KMS-11 (cell line): ENCODE results near the gene PLCB4.

Source experiments
- H2AFZ ChIP-seq: fragments of 200-600 bp; sonication (generic); 2 replicates; pipeline ENCODE4 v1.6.1; 2016; ENCODE audit warnings: antibody characterized with exemption, mixed run types, low read depth
- H3K27ac ChIP-seq: fragments of 200-600 bp; sonication (generic); 2 replicates; pipeline ENCODE4 v1.6.1; 2016; ENCODE audit warnings: mild to moderate bottlenecking, mixed run types
- H3K27me3 ChIP-seq: fragments of 200-600 bp; sonication (generic); 2 replicates; pipeline ENCODE4 v1.6.1; 2017; ENCODE audit warnings: mild to moderate bottlenecking, low read depth, mixed run types, moderate library complexity; ENCODE audit not compliant: insufficient read depth
- H3K36me3 ChIP-seq: fragments of 200-600 bp; sonication (generic); 2 replicates; pipeline ENCODE4 v1.6.1; 2017; ENCODE audit warnings: mild to moderate bottlenecking, mixed run types; ENCODE audit not compliant: insufficient read depth
- H3K4me1 ChIP-seq: fragments of 200-600 bp; sonication (generic); 2 replicates; pipeline ENCODE4 v1.6.1; 2016; ENCODE audit warnings: mild to moderate bottlenecking, low read depth, mixed run types; ENCODE audit not compliant: poor library complexity, severe bottlenecking
- H3K4me2 ChIP-seq: fragments of 200-600 bp; sonication (generic); 2 replicates; pipeline ENCODE4 v1.7.0; 2016; ENCODE audit warnings: mild to moderate bottlenecking, mixed run types
- H3K4me3 ChIP-seq: fragments of 200-600 bp; sonication (generic); IDR thresholded peaks from 2 replicates; pipeline ENCODE4 v1.6.1; 2017; ENCODE audit warnings: low read depth, low read length, mixed read lengths; ENCODE audit not compliant: insufficient read depth
- H3K79me2 ChIP-seq: fragments of 200-600 bp; sonication (generic); 2 replicates; pipeline ENCODE4 v1.6.1; 2016; ENCODE audit warnings: low read depth, mixed run types; ENCODE audit not compliant: insufficient read depth
- H3K9ac ChIP-seq: fragments of 200-600 bp; sonication (generic); 2 replicates; pipeline ENCODE4 v1.6.1; 2016; ENCODE audit warnings: mild to moderate bottlenecking, mixed run types
- H4K20me1 ChIP-seq: fragments of 200-600 bp; sonication (generic); 2 replicates; pipeline ENCODE4 v1.6.1; 2016; ENCODE audit warnings: mild to moderate bottlenecking, mixed run types; ENCODE audit not compliant: insufficient read depth
- CTCF ChIP-seq: fragments of 200-600 bp; sonication (generic); conservative IDR thresholded peaks from 2 replicates; pipeline ENCODE4 v1.6.1; 2017; ENCODE audit warnings: low read depth, mild to moderate bottlenecking, antibody characterized with exemption, low read length, moderate library complexity, mixed read lengths

Gene PLCB4

GRCh38 chr20:9212735-9213134 is 143.8 kb downstream of the PLCB4 start:
- Histone ChIP-seq H3K27me3 (no peaks in the 10 kb centered on the region), H2AFZ (no peak overlapping the region), H3K27ac (no peak overlapping the region), H3K4me1 (no peaks in the 10 kb centered on the region), H4K20me1 (no peaks in the 10 kb centered on the region), H3K4me2 (no peak overlapping the region), H3K9ac (no peak overlapping the region), H3K36me3 (no peaks in the 10 kb centered on the region), H3K4me3 (no peak overlapping the region), H3K79me2 (no peaks in the 10 kb centered on the region)
- no peak for TF ChIP-seq CTCF

- Histone ChIP-seq H3K27ac (no peak overlapping the region), H4K20me1 (no peaks in the 10 kb centered on the region), H3K4me1 (no peaks in the 10 kb centered on the region), H3K27me3 (no peaks in the 10 kb centered on the region), H3K79me2 (no peaks in the 10 kb centered on the region), H3K4me3 (no peak overlapping the region), H3K9ac (no peak overlapping the region), H3K36me3 (no peaks in the 10 kb centered on the region), H2AFZ (no peak overlapping the region), H3K4me2 (no peak overlapping the region)
- TF ChIP-seq CTCF = no peak
Observed at GRCh38 chr20:9214685-9215084, 145.8 kb downstream of the PLCB4 start.

GRCh38 chr20:9215539-9215938 is 146.7 kb downstream of the PLCB4 start:
- Histone ChIP-seq H3K79me2 (no peaks in the 10 kb centered on the region), H3K4me1 (peaks cover 2% of the 10 kb centered on the region), H2AFZ (no peak overlapping the region), H3K27me3 (no peaks in the 10 kb centered on the region), H3K4me2 (no peak overlapping the region), H3K4me3 (no peak overlapping the region), H3K36me3 (no peaks in the 10 kb centered on the region), H3K9ac (no peak overlapping the region), H4K20me1 (no peaks in the 10 kb centered on the region), H3K27ac (no peak overlapping the region)
- no peak for TF ChIP-seq CTCF

GRCh38 chr20:9218531-9218961 is 149.7 kb downstream of the PLCB4 start:
- no peak for TF ChIP-seq CTCF
- Histone ChIP-seq H3K79me2 (no peaks in the 10 kb centered on the region), H3K4me2 (no peak overlapping the region), H3K9ac (no peak overlapping the region), H3K4me1 (peaks cover 28% of the 10 kb centered on the region), H3K27me3 (no peaks in the 10 kb centered on the region), H4K20me1 (no peaks in the 10 kb centered on the region), H3K27ac (no peak overlapping the region), H3K36me3 (no peaks in the 10 kb centered on the region), H3K4me3 (no peak overlapping the region), H2AFZ (no peak overlapping the region)
